OCI-LY3 (cell line): ENCODE measurements around the gene CAP2.

Experiments used
- EZH2phosphoT487 ChIP-seq: fragments of 200-600 bp; shearing (Covaris generic); IDR thresholded peaks from 2 replicates; pipeline ENCODE4 v1.6.1; 2018; ENCODE audit warnings: antibody characterized with exemption, mixed run types, low read depth
- TF ChIP-seq, protein P1 (sequence below): fragments of 200-600, 300-600 bp; sonication (generic); IDR thresholded peaks from 2 replicates; pipeline ENCODE4 v1.5.1; 2014; ENCODE audit warnings: antibody characterized with exemption, low read length, low read depth

DNA sequence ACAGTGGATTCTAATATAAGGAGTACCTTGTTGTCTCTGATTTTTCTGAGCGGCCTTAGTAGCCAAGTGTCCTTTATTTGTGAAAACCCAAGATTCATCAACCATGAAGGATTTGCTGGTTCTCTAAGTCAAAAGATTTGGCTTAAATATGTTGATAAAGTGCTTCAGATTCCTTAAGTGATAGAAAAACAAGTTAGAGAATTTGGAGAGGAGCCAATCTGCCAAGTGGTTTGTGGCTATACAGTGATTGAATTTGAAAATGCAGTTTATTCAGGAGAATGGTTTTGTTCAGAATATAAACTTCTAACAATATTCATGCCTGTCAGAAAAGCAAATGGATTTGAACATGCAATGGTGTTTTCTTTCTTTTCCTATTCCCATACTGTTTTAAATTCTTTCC lies 54.8 kb downstream of the CAP2 start:
- TF ChIP-seq, protein P1, sequence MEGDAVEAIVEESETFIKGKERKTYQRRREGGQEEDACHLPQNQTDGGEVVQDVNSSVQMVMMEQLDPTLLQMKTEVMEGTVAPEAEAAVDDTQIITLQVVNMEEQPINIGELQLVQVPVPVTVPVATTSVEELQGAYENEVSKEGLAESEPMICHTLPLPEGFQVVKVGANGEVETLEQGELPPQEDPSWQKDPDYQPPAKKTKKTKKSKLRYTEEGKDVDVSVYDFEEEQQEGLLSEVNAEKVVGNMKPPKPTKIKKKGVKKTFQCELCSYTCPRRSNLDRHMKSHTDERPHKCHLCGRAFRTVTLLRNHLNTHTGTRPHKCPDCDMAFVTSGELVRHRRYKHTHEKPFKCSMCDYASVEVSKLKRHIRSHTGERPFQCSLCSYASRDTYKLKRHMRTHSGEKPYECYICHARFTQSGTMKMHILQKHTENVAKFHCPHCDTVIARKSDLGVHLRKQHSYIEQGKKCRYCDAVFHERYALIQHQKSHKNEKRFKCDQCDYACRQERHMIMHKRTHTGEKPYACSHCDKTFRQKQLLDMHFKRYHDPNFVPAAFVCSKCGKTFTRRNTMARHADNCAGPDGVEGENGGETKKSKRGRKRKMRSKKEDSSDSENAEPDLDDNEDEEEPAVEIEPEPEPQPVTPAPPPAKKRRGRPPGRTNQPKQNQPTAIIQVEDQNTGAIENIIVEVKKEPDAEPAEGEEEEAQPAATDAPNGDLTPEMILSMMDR: no peak
- TF ChIP-seq EZH2phosphoT487: no peak
